PC-9 (cell line): ENCODE data around the gene CTSH.

Source experiments
- EZH2 ChIP-seq: fragments of 200-600 bp; sonication (generic); IDR thresholded peaks from 2 replicates; pipeline ENCODE4 v1.8.0; 2017; ENCODE audit warnings: antibody characterized with exemption, low read depth
- TF ChIP-seq, protein P1 (sequence below): fragments of 200-600 bp; sonication (generic); conservative IDR thresholded peaks from 2 replicates; pipeline ENCODE4 v1.6.1; 2017; ENCODE audit warnings: mixed run types, antibody characterized with exemption, mild to moderate bottlenecking, moderate library complexity

DNA sequence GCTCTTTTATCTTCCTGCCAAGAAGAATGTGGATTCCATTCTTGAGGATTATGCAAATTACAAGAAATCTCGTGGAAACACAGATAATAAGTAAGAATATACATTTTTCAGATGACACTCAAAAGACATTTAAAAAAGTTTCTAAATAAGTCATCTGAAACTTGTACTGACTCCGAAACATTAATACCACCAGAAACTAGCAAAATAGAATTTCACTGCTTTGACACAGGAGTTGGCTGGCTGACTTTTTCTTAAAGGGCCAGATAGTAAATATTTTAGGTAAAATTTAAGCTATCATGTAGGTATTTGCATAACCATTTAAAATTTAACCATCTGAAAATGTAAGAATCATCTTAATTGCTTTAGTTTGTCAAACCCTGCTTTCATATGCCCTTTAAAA, 51.3 kb downstream of the CTSH start:
- TF ChIP-seq, protein P1, sequence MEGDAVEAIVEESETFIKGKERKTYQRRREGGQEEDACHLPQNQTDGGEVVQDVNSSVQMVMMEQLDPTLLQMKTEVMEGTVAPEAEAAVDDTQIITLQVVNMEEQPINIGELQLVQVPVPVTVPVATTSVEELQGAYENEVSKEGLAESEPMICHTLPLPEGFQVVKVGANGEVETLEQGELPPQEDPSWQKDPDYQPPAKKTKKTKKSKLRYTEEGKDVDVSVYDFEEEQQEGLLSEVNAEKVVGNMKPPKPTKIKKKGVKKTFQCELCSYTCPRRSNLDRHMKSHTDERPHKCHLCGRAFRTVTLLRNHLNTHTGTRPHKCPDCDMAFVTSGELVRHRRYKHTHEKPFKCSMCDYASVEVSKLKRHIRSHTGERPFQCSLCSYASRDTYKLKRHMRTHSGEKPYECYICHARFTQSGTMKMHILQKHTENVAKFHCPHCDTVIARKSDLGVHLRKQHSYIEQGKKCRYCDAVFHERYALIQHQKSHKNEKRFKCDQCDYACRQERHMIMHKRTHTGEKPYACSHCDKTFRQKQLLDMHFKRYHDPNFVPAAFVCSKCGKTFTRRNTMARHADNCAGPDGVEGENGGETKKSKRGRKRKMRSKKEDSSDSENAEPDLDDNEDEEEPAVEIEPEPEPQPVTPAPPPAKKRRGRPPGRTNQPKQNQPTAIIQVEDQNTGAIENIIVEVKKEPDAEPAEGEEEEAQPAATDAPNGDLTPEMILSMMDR = no peak
- no peak for TF ChIP-seq EZH2
